Esophagus muscularis mucosa (tissue), 4 donors: ENCODE results near the gene ANKRD30B. TPM values are rescaled to one million over a fixed set of nuclear protein-coding genes. Genes with fewer than 3 reads are reported as not detected.
"Not testable (repeated sequence)": the region's sequence is repeated elsewhere in the genome, so short reads cannot be mapped to it uniquely, and the experiment has no call there.

Experiments used
- DNase-seq: peaks from one replicate; pipeline ENCODE4 v3.0.0-alpha.2; 2017; ENCODE audit errors: extremely low spot score
- H3K27ac ChIP-seq, 4 donors: fragments of 200-600 bp; sonication (generic); replicated peaks in 1 of 4; 1 replicate in 3 of 4; 2 replicates in 1 of 4; pipeline ENCODE4 v1.5.1; 2016 to 2019; ENCODE audit warnings: mild to moderate bottlenecking in 1 of 4
- H3K27me3 ChIP-seq, 4 donors: fragments of 200-600 bp; sonication (generic); one replicate each; pipeline versions ENCODE4 v1.5.1 to v1.6.0; 2016 to 2019
- H3K36me3 ChIP-seq, 4 donors: fragments of 200-600 bp; sonication (generic); one replicate each; pipeline ENCODE4 v1.5.1; 2016 to 2019
- H3K4me1 ChIP-seq, 4 donors: fragments of 200-600 bp; sonication (generic); one replicate each; pipeline ENCODE4 v1.5.1; 2016 to 2019
- H3K4me3 ChIP-seq, 4 donors: fragments of 200-600 bp; sonication (generic); 1 replicate in 2 of 4; 2 replicates in 2 of 4; pipeline ENCODE4 v1.5.1; 2016 to 2019; ENCODE audit warnings: mild to moderate bottlenecking in 4 of 4, moderate library complexity in 1 of 4
- H3K9me3 ChIP-seq, 4 donors: fragments of 200-600 bp; sonication (generic); 1 replicate in 3 of 4; 2 replicates in 1 of 4; pipeline ENCODE4 v1.5.1; 2016 to 2019
- EP300 ChIP-seq: sonication (generic); formaldehyde crosslinking; IDR thresholded peaks from one replicate; pipeline ENCODE4 v1.6.1; 2017; ENCODE audit warnings: antibody characterized with exemption
- POLR2A ChIP-seq: fragments of 450-650 bp; IDR thresholded peaks from one replicate; pipeline ENCODE4 v1.6.1; 2017; ENCODE audit warnings: antibody characterized with exemption, moderate library complexity, mild to moderate bottlenecking, low read depth
- POLR2AphosphoS5 ChIP-seq, 2 donors: sonication (generic); formaldehyde crosslinking; IDR thresholded peaks; one replicate each; pipeline ENCODE4 v1.6.1; 2017; ENCODE audit warnings: antibody characterized with exemption in 2 of 2
- WGBS: methylation state at CpG from one replicate; pipeline ENCODE4 v1.1.5; 2018; 5-methylcytosine and 5-hydroxymethylcytosine counted together
- intact Hi-C: fragments of 100-400 bp; cut with DNase I; formaldehyde crosslinking; loops from one replicate; pipeline ENCODE4 v1.15.1; 2023
- small RNA-seq, 3 donors: library from RNA; depleted of rRNA; stranded (forward); fragments of <200 nt; gene quantifications; one replicate each; pipeline ENCODE3, GENCODE V24; 2016
- total RNA-seq, 4 donors: library from RNA; depleted of rRNA; stranded (reverse); fragments of >200 nt; gene quantifications; one replicate each; pipeline versions ENCODE4 v1.1.0 to v1.2.1, GENCODE V29; 2016

ANKRD30B gene
- total RNA-seq, 4 donors from 2014 or later: not detected

GRCh38 chr18:14856256-14856655, 108.3 kb downstream of the ANKRD30B start:
- H3K4me3 ChIP-seq, H3K4me1 ChIP-seq, H3K27me3 ChIP-seq, H3K36me3 ChIP-seq, H3K27ac ChIP-seq, DNase-seq, H3K9me3 ChIP-seq, intact Hi-C loops: not testable (repeated sequence)
- no CpG with 5 or more reads among the region's 20 CpGs for WGBS

DNA sequence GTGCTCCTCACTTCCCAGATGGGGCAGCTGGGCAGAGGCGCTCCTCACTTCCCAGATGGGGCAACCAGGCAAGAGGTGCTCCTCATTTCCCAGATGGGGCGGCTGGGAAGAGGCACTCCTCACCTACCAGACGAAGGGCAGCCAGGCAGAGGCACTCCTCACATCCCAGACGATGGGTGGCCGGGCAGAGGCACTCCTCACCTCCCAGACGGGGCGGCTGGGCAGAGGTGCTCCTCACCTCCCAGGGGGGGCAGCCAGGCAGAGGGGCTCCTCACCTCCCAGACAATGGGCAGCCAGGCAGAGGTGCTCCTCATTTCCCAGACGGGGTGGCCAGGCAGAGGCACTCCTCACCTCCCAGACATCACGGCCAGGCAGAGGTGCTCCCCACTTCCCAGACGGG, 110.5 kb downstream of the ANKRD30B start:
- H3K27me3 ChIP-seq, H3K9me3 ChIP-seq, H3K4me1 ChIP-seq, DNase-seq, intact Hi-C loops, H3K4me3 ChIP-seq, H3K27ac ChIP-seq, H3K36me3 ChIP-seq: not testable (repeated sequence)
- no CpG with 5 or more reads among the region's 10 CpGs for WGBS

DNA sequence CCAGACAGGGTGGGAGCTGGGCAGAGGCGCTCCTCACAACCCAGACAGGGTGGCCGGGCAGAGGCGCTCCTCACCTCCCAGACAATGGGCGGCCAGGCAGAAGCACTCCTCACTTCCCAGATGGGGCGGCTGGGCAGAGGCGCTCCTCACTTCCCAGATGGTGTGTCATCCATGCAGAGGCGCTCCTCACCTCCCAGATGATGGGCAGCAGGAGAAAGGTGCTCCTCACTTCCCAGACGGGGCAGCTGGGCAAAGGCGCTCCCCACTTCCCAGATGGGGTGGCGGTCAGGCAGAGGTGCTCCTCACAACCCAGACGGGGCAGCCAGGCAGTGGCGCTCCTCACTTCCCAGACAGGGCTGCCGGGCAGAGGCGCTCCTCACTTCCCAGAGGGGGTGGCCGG, 112.0 kb downstream of the ANKRD30B start:
- DNase-seq, H3K4me1 ChIP-seq, intact Hi-C loops, H3K4me3 ChIP-seq, H3K27ac ChIP-seq, H3K27me3 ChIP-seq, H3K36me3 ChIP-seq, H3K9me3 ChIP-seq: not testable (repeated sequence)
- no CpG with 5 or more reads among the region's 15 CpGs for WGBS

- intact Hi-C loops: not testable (repeated sequence)
Observed at GRCh38 chr18:14866426-14866825, 118.5 kb downstream of the ANKRD30B start.

DNA sequence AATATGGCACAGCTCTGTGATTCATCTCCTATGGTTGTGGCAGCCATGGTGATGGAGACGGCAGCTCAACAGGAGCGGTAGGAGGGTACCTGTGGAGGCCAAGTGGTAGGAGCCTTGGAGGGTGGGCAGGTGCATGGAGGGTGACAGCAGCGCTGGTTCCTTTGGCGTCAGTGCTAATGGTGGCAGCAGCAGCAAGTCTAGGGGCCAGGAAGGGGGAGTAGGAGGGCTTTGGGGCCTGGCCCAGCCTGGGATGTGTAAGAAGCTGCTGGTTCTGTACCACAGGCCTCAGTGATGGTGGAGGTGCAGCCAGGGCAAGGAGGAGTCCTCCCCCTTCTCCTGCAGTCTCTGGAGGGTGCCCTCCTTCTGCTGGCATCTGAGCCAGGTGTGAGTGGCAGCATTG, 120.0 kb downstream of the ANKRD30B start:
- intact Hi-C loops, H3K27me3 ChIP-seq, H3K9me3 ChIP-seq, H3K36me3 ChIP-seq, H3K4me3 ChIP-seq, H3K4me1 ChIP-seq, DNase-seq, H3K27ac ChIP-seq: not testable (repeated sequence)
- WGBS: 70% methylated on average over 4 of the region's 4 CpGs

More at GRCh38 chr18:14866426-14866825, 118.5 kb downstream of the ANKRD30B start:
- 81% methylated on average over 8 of the region's 15 CpGs for WGBS
- H3K27ac ChIP-seq, DNase-seq, H3K36me3 ChIP-seq, H3K9me3 ChIP-seq, H3K27me3 ChIP-seq, H3K4me1 ChIP-seq, H3K4me3 ChIP-seq: not testable (repeated sequence)

GRCh38 chr18:14868825-14869224, 120.9 kb downstream of the ANKRD30B start:
- H3K27me3 ChIP-seq, H3K36me3 ChIP-seq, intact Hi-C loops, H3K4me3 ChIP-seq, H3K4me1 ChIP-seq, H3K9me3 ChIP-seq, H3K27ac ChIP-seq, DNase-seq: not testable (repeated sequence)
- WGBS: 72% methylated on average over 2 of the region's 4 CpGs

GRCh38 chr18:14878826-14879225, 130.9 kb downstream of the ANKRD30B start:
- WGBS: 100% methylated on average over 1 of the region's 14 CpGs
- H3K36me3 ChIP-seq, DNase-seq, H3K9me3 ChIP-seq, intact Hi-C loops, H3K4me3 ChIP-seq, H3K4me1 ChIP-seq, H3K27ac ChIP-seq, H3K27me3 ChIP-seq: not testable (repeated sequence)

DNA sequence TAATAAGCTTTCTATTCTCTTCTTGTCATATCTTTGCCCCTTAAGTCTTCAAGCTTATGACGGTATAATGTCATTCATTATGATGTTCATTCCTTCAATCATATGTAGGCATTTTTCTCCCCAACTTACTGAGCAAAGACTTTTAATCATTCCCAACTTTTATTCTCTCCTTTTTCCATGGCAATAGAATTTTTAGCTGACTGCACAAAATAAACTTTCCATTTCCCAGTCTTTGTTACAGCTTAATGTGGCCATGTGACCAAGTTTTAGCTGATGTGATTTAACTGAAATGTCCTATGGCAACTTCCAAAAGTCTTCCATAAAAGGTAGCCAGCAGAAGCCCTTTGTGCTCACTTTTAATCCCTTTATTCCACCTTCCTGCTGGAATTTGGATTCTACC, 152.5 kb downstream of the ANKRD30B start:
- intact Hi-C loops: no loop called here
- Histone ChIP-seq H3K4me1 (no peaks in the 10 kb centered on the region), H3K27me3 (no peaks in the 10 kb centered on the region), H3K9me3 (no peaks in the 10 kb centered on the region), H3K36me3 (no peaks in the 10 kb centered on the region), H3K4me3 (no peak overlapping the region), H3K27ac (no peak overlapping the region)
- no peak for TF ChIP-seq EP300
- TF ChIP-seq POLR2A: no peak
- no peak for TF ChIP-seq POLR2AphosphoS5 (IDR thresholded peaks at IDR 0.05)
- DNase-seq: no peak
- 92% methylated on average over 1 of the region's 1 CpG for WGBS

Small RNA genes within 50 kb of the gene (small RNA-seq; reads per million reads assigned to genes)
- gene MIR3156-2 (0 reads per million in 3 donors), gene RNU6-1210P (0 reads per million in 3 donors)

Other genes starting within 250 kb of the ANKRD30B start
- gene POTEC, start 204.6 kb upstream of the ANKRD30B start, total RNA-seq: not detected